SJSA1 (cell line): Measurements from ENCODE around the gene SP140L. TPM values are rescaled to one million over a fixed set of nuclear protein-coding genes. Genes with fewer than 3 reads are reported as not detected.

Experiments used
- DNase-seq, 2 experiments: peaks; one replicate each; pipeline ENCODE4 v3.0.0-alpha.2; 2015 to 2020; ENCODE audit warnings: low spot score in 2 of 2, low read depth in 1 of 2
- H3K27ac ChIP-seq: fragments of 250-450 bp; sonication (Bioruptor Pico); 2 replicates; pipeline ENCODE4 v1.5.1; 2020; ENCODE audit warnings: mild to moderate bottlenecking, moderate library complexity
- H3K27me3 ChIP-seq: fragments of 250-450 bp; sonication (Bioruptor Pico); replicated peaks from 2 replicates; pipeline ENCODE4 v1.5.1; 2020; ENCODE audit warnings: mild to moderate bottlenecking, moderate library complexity
- H3K36me3 ChIP-seq: fragments of 250-450 bp; sonication (Bioruptor Pico); 2 replicates; pipeline ENCODE4 v1.5.1; 2020; ENCODE audit warnings: mild to moderate bottlenecking
- H3K4me1 ChIP-seq: fragments of 250-450 bp; sonication (Bioruptor Pico); replicated peaks from 2 replicates; pipeline ENCODE4 v1.6.1; 2021; ENCODE audit warnings: mild to moderate bottlenecking
- H3K4me3 ChIP-seq: fragments of 250-450 bp; sonication (Bioruptor Pico); 2 replicates; pipeline ENCODE4 v1.5.1; 2020; ENCODE audit warnings: mild to moderate bottlenecking
- H3K9me3 ChIP-seq: fragments of 250-450 bp; sonication (Bioruptor Pico); replicated peaks from 2 replicates; pipeline ENCODE4 v1.5.1; 2020; ENCODE audit warnings: mild to moderate bottlenecking
- total RNA-seq: library from RNA; depleted of rRNA; stranded (reverse); fragments of >200 nt; shearing (Covaris generic); gene quantifications from 2 replicates; pipeline ENCODE4 v1.2.3, GENCODE V29; 2014; rRNA removed

SP140L gene
- total RNA-seq, 1 experiment from 2014 or later = 14.3 TPM

DNA sequence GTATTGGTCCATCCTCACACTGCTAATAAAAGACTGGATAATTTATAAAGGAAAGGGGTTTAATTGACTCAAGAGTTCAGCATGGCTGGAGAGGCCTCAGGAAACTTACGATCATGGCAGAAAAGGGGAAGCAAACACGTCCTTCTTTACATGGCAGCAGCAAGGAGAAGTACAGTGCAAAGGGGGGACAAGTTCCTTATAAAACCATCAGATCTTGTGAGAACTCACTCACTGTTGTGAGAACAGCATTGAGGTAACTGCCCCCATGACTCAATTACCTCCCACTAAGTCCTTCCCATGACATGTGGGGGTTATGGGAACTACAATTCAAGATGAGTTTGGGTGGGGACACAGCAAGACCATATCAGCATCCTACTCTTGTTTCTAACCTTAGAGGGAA, 126.0 kb downstream of the SP140L start:
- Histone ChIP-seq H3K4me3 (no peak overlapping the region), H3K4me1 (no peaks in the 10 kb centered on the region), H3K36me3 (peaks cover 48% of the 10 kb centered on the region), H3K9me3 (no peaks in the 10 kb centered on the region), H3K27me3 (no peaks in the 10 kb centered on the region), H3K27ac (no peak overlapping the region)
- no peak for DNase-seq

Other genes starting within 250 kb of the SP140L start
- gene SP110, start 107.2 kb upstream of the SP140L start, total RNA-seq = 13.1 and 13.9 TPM in 2 replicates
- 0.44 and 2.2 TPM in 2 replicates for gene SP140, start 101.5 kb upstream of the SP140L start, total RNA-seq
- gene SP100, start 89.0 kb downstream of the SP140L start, total RNA-seq = 42.2 and 63.3 TPM in 2 replicates